Spleen (tissue), 7 donors: ENCODE data around the gene PPARA.

ENCODE experiments used
- POLR2AphosphoS5 ChIP-seq, 3 donors: sonication (generic); formaldehyde crosslinking; IDR thresholded peaks; one replicate each; pipeline ENCODE4 v1.5.1; 2017; ENCODE audit warnings: antibody characterized with exemption in 3 of 3
- TF ChIP-seq, protein P1 (sequence below), 11 experiments: fragments of 200-600 bp in 7 of 11; fragments of 450-650 bp in 4 of 11; sonication (generic) in 4 of 11; IDR thresholded peaks in 8 of 11; conservative IDR thresholded peaks in 3 of 11; 1 replicate in 7 of 11; 2 replicates in 4 of 11; pipeline versions ENCODE4 v1.4.0 to v1.8.0; 2016 to 2021; ENCODE audit warnings: antibody characterized with exemption in 11 of 11, inconsistent platforms in 4 of 11, mild to moderate bottlenecking in 1 of 11
- donor health status: DM: no; HTN: no; CAD: no; lungs with moderate emphysema.
- donor health status: DM: no; HTN: no; CAD: no.
- donor health status: DM: no; HTN: no; CAD: no.

- TF ChIP-seq POLR2AphosphoS5 (IDR thresholded peaks at IDR 0.05) = no peak
- TF ChIP-seq, protein P1, sequence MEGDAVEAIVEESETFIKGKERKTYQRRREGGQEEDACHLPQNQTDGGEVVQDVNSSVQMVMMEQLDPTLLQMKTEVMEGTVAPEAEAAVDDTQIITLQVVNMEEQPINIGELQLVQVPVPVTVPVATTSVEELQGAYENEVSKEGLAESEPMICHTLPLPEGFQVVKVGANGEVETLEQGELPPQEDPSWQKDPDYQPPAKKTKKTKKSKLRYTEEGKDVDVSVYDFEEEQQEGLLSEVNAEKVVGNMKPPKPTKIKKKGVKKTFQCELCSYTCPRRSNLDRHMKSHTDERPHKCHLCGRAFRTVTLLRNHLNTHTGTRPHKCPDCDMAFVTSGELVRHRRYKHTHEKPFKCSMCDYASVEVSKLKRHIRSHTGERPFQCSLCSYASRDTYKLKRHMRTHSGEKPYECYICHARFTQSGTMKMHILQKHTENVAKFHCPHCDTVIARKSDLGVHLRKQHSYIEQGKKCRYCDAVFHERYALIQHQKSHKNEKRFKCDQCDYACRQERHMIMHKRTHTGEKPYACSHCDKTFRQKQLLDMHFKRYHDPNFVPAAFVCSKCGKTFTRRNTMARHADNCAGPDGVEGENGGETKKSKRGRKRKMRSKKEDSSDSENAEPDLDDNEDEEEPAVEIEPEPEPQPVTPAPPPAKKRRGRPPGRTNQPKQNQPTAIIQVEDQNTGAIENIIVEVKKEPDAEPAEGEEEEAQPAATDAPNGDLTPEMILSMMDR (IDR thresholded peaks at IDR 0.05 in 8 of 11, conservative IDR thresholded peaks at IDR 0.05 in 3 of 11) = no peak
These were observed 126.2 kb downstream of the PPARA start for GRCh38 chr22:46276563-46276962.
